ENCODE measurements around the gene TBXAS1. TPM values are rescaled to one million over a fixed set of nuclear protein-coding genes. Genes with fewer than 3 reads are reported as not detected.

TBXAS1 gene
- total and polyA plus RNA-seq, 2 donors (not counting 3 experiments of a cell fraction or from before 2014, with no cell fraction given): 2.1 to 4.3 TPM

DNA sequence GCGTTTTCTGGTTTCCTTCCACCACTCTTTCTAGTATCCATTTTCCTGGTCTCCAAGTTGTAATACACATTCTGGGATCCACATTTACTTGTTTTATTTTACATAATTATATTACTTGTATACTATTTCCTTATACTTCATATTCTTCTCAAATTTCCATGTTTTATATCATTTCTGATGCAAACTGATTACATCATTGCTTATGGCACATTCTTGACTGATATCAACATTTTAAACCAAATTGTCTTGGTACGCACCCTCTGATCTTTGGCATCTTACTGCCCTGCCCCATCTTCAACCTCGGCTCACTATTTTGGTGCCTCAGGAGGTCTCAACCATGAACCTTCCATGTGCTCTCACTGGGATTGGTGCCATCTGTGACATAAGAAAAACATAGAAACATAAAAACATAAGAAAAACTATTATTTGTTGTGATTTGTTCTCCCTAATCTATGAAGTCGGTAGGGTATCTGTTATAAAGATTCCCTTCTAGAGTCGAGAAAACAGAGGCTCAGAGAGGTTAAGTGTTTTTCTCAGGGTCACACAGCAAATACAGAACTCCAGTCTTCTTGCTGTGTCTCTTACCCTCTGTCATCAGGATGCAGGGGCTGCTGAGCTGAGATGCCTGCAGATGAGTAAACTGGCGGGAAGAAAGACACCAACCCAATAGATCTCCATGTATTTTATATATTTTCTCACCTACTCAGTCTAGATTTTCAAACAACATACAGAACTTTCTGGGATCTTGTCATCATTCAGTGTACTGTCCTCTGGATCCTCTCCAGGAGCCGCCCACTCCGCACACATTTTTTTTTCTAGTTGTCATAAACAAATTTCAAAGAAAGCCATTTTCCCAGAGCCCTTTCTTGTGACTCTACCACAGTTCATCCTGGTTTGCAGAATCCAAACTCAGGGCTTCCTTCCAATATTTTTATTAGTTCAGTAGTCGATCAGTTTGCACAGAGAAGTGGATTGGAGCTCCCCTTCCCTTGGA, 154.2 kb downstream of the TBXAS1 start:
- dilution Hi-C loops (cut with MboI; ENCODE audit: extremely low pct_ligation_motif_present, low sequenced_read_pairs) (no loop called here), intact Hi-C loops (cut with micrococcal nuclease) (no loop called here)
- no peaks in the 10 kb centered on the region for H3K9me3 ChIP-seq (replicated peaks; ENCODE audit: control insufficient read depth, insufficient read depth, low read length)
- no peaks in the 10 kb centered on the region for H3K9me1 ChIP-seq (replicated peaks; ENCODE audit: control insufficient read depth, extremely low read depth, insufficient read depth, low read length)
- FAIRE-seq: no peak
- H3K4me3 ChIP-seq (replicated peaks in 1 of 3; ENCODE audit: insufficient read depth in 1 of 3, low read depth in 1 of 3, low read length in 3 of 3): no peak overlapping the region
- H3K27ac ChIP-seq (ENCODE audit: insufficient read depth, low read depth, low read length): no peak overlapping the region
- BruUV-seq (replicated peaks): no TSS peak
- POLR2A ChIA-PET: no interaction called here
- H3K36me3 ChIP-seq (ENCODE audit: control insufficient read depth in 2 of 2, extremely low read depth in 1 of 2, insufficient read depth in 2 of 2, low read length in 2 of 2): no peaks in the 10 kb centered on the region
- peaks cover 0 to 6% of the 10 kb centered on the region in 2 experiments for H3K27me3 ChIP-seq (ENCODE audit: control insufficient read depth in 2 of 2, insufficient read depth in 2 of 2, low read length in 2 of 2)
- TF ChIP-seq EZH2 (IDR thresholded peaks at IDR 0.05; ENCODE audit: borderline replicate concordance, low read depth, low read length, severe bottlenecking) (no peak), POLR2A (IDR thresholded peaks at IDR 0.05; ENCODE audit: low read depth, low read length) (no peak), POLR2AphosphoS5 (IDR thresholded peaks at IDR 0.05; ENCODE audit: insufficient read depth, low read depth, low read length) (no peak), JUN (IDR thresholded peaks at IDR 0.05; ENCODE audit: borderline replicate concordance, insufficient read depth, insufficient read length, low read depth) (no peak), FOS (IDR thresholded peaks at IDR 0.05; ENCODE audit: borderline replicate concordance, insufficient read depth, low read length) (no peak), MYC (IDR thresholded peaks at IDR 0.05; ENCODE audit: low read depth, low read length) (no peak), GATA2 (IDR thresholded peaks at IDR 0.05; ENCODE audit: insufficient read depth, insufficient read length, low read depth, low read length) (no peak)
- TF ChIP-seq, protein P1, sequence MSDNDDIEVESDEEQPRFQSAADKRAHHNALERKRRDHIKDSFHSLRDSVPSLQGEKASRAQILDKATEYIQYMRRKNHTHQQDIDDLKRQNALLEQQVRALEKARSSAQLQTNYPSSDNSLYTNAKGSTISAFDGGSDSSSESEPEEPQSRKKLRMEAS (IDR thresholded peaks at IDR 0.05; ENCODE audit: insufficient read depth, insufficient read length): no peak
- TF ChIP-seq, protein P2, sequence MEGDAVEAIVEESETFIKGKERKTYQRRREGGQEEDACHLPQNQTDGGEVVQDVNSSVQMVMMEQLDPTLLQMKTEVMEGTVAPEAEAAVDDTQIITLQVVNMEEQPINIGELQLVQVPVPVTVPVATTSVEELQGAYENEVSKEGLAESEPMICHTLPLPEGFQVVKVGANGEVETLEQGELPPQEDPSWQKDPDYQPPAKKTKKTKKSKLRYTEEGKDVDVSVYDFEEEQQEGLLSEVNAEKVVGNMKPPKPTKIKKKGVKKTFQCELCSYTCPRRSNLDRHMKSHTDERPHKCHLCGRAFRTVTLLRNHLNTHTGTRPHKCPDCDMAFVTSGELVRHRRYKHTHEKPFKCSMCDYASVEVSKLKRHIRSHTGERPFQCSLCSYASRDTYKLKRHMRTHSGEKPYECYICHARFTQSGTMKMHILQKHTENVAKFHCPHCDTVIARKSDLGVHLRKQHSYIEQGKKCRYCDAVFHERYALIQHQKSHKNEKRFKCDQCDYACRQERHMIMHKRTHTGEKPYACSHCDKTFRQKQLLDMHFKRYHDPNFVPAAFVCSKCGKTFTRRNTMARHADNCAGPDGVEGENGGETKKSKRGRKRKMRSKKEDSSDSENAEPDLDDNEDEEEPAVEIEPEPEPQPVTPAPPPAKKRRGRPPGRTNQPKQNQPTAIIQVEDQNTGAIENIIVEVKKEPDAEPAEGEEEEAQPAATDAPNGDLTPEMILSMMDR (IDR thresholded peaks at IDR 0.05; ENCODE audit: extremely low read depth in 1 of 2, insufficient read depth in 1 of 2, low read depth in 1 of 2, low read length in 2 of 2): no peak
- no peaks in the 10 kb centered on the region for H4K20me1 ChIP-seq (replicated peaks; ENCODE audit: control insufficient read depth, extremely low read depth, insufficient read depth, low read length)
- no peaks in the 10 kb centered on the region for H3K79me2 ChIP-seq (ENCODE audit: control insufficient read depth, insufficient read depth, low read length)
- CTCF ChIA-PET: no interaction called here
- no peaks in the 10 kb centered on the region for H3K4me1 ChIP-seq (ENCODE audit: control insufficient read depth, extremely low read depth, insufficient read depth, low read length)
- DNase-seq (ENCODE audit: low read depth, low spot score): no peak
- no peak overlapping the region for H3K9ac ChIP-seq (replicated peaks; ENCODE audit: extremely low read depth, insufficient read depth, low read length)
- no peak overlapping the region for H2AFZ ChIP-seq (ENCODE audit: low read depth, low read length)
- H3K4me2 ChIP-seq (ENCODE audit: insufficient read depth, low read length): no peak overlapping the region
